Measurements from ENCODE around the gene MACROD2.

Gene MACROD2

GRCh38 chr20:14666696-14667095 lies 671.4 kb downstream of the MACROD2 start:
- no peak for DNase-seq (ENCODE audit: extremely low read depth, low read depth)
- no peak for TF ChIP-seq CTCF (IDR thresholded peaks at IDR 0.05; ENCODE audit: low read depth, low read length, missing control alignments)
- no peak overlapping the region for H3K4me3 ChIP-seq (replicated peaks; ENCODE audit: low read depth, low read length)

GRCh38 chr20:14667226-14667625 lies 671.9 kb downstream of the MACROD2 start:
- no peak for DNase-seq (ENCODE audit: extremely low read depth, low read depth)
- H3K4me3 ChIP-seq (replicated peaks; ENCODE audit: low read depth, low read length) = no peak overlapping the region
- no peak for TF ChIP-seq CTCF (IDR thresholded peaks at IDR 0.05; ENCODE audit: low read depth, low read length, missing control alignments)

- DNase-seq (ENCODE audit: extremely low read depth, low read depth) = no peak
Measured at GRCh38 chr20:14672066-14672465, 676.8 kb downstream of the MACROD2 start.

GRCh38 chr20:14673164-14673563 lies 677.8 kb downstream of the MACROD2 start:
- TF ChIP-seq CTCF (IDR thresholded peaks at IDR 0.05; ENCODE audit: low read depth, low read length, missing control alignments) = no peak
- no peak overlapping the region for H3K4me3 ChIP-seq (replicated peaks; ENCODE audit: low read depth, low read length)
- no peak for DNase-seq (ENCODE audit: extremely low read depth, low read depth)

More at GRCh38 chr20:14672066-14672465, 676.8 kb downstream of the MACROD2 start:
- no peak overlapping the region for H3K4me3 ChIP-seq (replicated peaks; ENCODE audit: low read depth, low read length)
- no peak for TF ChIP-seq CTCF (IDR thresholded peaks at IDR 0.05; ENCODE audit: low read depth, low read length, missing control alignments)

GRCh38 chr20:14677455-14677854 lies 682.1 kb downstream of the MACROD2 start:
- H3K4me3 ChIP-seq (replicated peaks; ENCODE audit: low read depth, low read length) = no peak overlapping the region
- no peak for DNase-seq (ENCODE audit: extremely low read depth, low read depth)
- TF ChIP-seq CTCF (IDR thresholded peaks at IDR 0.05; ENCODE audit: low read depth, low read length, missing control alignments) = no peak

- no peak for TF ChIP-seq CTCF (IDR thresholded peaks at IDR 0.05; ENCODE audit: low read depth, low read length, missing control alignments)
- DNase-seq (ENCODE audit: extremely low read depth, low read depth) = no peak
- H3K4me3 ChIP-seq (replicated peaks; ENCODE audit: low read depth, low read length) = no peak overlapping the region
Measured at GRCh38 chr20:14685183-14685582, 689.9 kb downstream of the MACROD2 start.

GRCh38 chr20:14687313-14687712 lies 692.0 kb downstream of the MACROD2 start:
- no peak for DNase-seq (ENCODE audit: extremely low read depth, low read depth)
- H3K4me3 ChIP-seq (replicated peaks; ENCODE audit: low read depth, low read length) = no peak overlapping the region
- TF ChIP-seq CTCF (IDR thresholded peaks at IDR 0.05; ENCODE audit: low read depth, low read length, missing control alignments) = no peak

Measured in HFF-Myc (cell line).